BLaER1 treated with 17β-estradiol and CSF1 and Interleukin-3, amounts not matched to agents 10 nM and 100 nM (cell line): ENCODE data around the gene MEP1A.
"Not testable (repeated sequence)": the region's sequence is repeated elsewhere in the genome, so short reads cannot be mapped to it uniquely, and the experiment has no call there.

Source experiments
- H3K27ac ChIP-seq, 11 experiments: shearing (Covaris generic); formaldehyde crosslinking; 2 replicates each; pipeline ENCODE4 v1.8.1; 2022
- H3K27me3 ChIP-seq, 11 experiments: shearing (Covaris generic); formaldehyde crosslinking; 2 replicates each; pipeline ENCODE4 v1.8.1; 2022
- H3K36me3 ChIP-seq, 11 experiments: shearing (Covaris generic); formaldehyde crosslinking; 2 replicates each; pipeline ENCODE4 v1.8.1; 2022
- H3K4me1 ChIP-seq, 10 experiments: shearing (Covaris generic); formaldehyde crosslinking; 2 replicates each; pipeline ENCODE4 v1.8.1; 2022
- H3K4me2 ChIP-seq, 11 experiments: shearing (Covaris generic); formaldehyde crosslinking; 2 replicates each; pipeline ENCODE4 v1.8.1; 2022
- H3K4me3 ChIP-seq, 10 experiments: shearing (Covaris generic); formaldehyde crosslinking; 2 replicates each; pipeline ENCODE4 v1.8.1; 2022
- H3K9ac ChIP-seq, 11 experiments: shearing (Covaris generic); formaldehyde crosslinking; 2 replicates each; pipeline ENCODE4 v1.8.1; 2022
- H3K9me3 ChIP-seq, 11 experiments: shearing (Covaris generic); formaldehyde crosslinking; replicated peaks in 1 of 11; 2 replicates each; pipeline ENCODE4 v1.8.1; 2022
- H4K20me1 ChIP-seq, 11 experiments: shearing (Covaris generic); formaldehyde crosslinking; 2 replicates each; pipeline ENCODE4 v1.8.1; 2022
- Cebpa-rat ChIP-seq, 11 experiments: shearing (Covaris generic); IDR thresholded peaks; 2 replicates each; pipeline ENCODE4 v1.8.1; 2022

Gene MEP1A

DNA sequence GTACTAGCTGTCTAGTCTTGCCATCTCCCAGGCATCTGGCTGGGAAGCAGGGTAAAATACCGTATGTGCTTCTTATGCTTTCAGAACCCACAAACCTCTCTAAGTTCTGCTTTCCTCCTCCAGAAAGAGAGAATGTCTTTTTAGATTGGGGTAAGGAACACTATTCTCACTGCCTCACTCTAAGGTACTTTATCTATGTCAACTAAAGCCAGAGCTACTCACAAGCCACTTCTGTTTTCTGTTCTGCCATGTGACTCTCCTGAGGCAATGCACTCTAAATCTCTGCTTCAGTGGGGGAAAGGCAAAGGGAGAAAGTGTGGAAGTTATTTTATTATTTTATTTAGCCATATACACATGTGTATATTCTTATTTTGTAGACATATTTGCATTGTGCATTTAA lies 15.6 kb downstream of the MEP1A start:
- peaks cover 0 to 5% (median 0%) of the 10 kb centered on the region in 10 experiments; a peak in 1 of 20 replicates for H3K4me1 ChIP-seq
- H4K20me1 ChIP-seq, result no peaks in the 10 kb centered on the region
- no peak overlapping the region for H3K9ac ChIP-seq
- no peak for TF ChIP-seq Cebpa-rat (IDR thresholded peaks at IDR 0.05)
- no peaks in the 10 kb centered on the region for H3K27me3 ChIP-seq
- H3K4me3 ChIP-seq, result no peak overlapping the region
- no peak overlapping the region for H3K27ac ChIP-seq
- no peaks in the 10 kb centered on the region for H3K36me3 ChIP-seq
- H3K9me3 ChIP-seq, result peaks cover 0 to 7% (median 0%) of the 10 kb centered on the region in 11 experiments; a peak in 1 of 22 replicates
- peak overlapping the region in 2 of 11 experiments; percentile 9 to 54; a peak in 3 of 22 replicates for H3K4me2 ChIP-seq

DNA sequence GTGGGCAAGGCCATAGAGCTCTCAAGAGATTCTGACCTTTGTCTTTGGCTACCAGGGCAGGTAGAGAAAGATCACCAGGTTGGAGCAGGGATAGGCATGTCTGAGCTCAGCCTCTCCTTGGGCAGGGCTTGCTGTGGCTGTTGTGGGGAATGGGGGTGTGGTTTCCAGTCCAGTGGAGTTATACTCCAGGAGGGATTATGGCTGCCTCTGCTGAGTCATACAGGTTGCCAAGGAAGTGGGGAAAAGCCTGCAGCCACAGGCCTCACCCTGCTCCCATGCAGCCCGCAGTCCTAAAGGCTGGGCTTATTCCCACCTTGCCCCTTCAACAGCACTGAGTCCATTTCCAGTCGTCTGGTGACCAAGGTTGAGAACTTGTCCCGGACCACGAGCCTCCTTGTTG lies 21.9 kb downstream of the MEP1A start:
- Histone ChIP-seq H3K4me1 (no peaks in the 10 kb centered on the region), H3K36me3 (no peaks in the 10 kb centered on the region), H4K20me1 (no peaks in the 10 kb centered on the region), H3K4me2 (no peak overlapping the region), H3K27ac (no peak overlapping the region), H3K9ac (no peak overlapping the region), H3K27me3 (no peaks in the 10 kb centered on the region), H3K4me3 (no peak overlapping the region), H3K9me3 (peaks cover 0 to 7% (median 0%) of the 10 kb centered on the region in 11 experiments; a peak in 1 of 22 replicates)
- TF ChIP-seq Cebpa-rat (IDR thresholded peaks at IDR 0.05), result no peak

DNA sequence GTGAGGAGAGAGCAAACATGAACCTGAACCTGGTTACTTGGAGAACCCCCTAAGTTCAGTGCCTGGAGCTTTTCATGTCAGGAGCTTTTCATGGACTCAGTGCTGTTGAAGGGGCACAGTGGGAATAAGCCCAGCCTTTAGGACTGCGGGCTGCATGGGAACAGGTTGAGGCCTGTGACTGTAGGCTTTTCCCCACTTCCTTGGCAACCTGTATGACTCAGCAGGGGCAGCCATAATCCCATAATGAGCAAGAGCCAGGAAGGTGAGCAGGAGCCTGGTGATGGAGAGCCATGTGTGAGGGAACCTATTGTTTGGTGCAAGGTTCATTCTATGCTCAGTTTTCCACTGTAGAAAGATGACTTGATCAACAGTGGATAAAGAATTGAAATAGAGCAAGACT lies 23.4 kb downstream of the MEP1A start:
- no peaks in the 10 kb centered on the region for H3K4me1 ChIP-seq
- H3K4me2 ChIP-seq, result no peak overlapping the region
- H4K20me1 ChIP-seq, result no peaks in the 10 kb centered on the region
- no peak overlapping the region for H3K4me3 ChIP-seq
- H3K27ac ChIP-seq, result no peak overlapping the region
- no peaks in the 10 kb centered on the region for H3K36me3 ChIP-seq
- H3K9ac ChIP-seq, result no peak overlapping the region
- TF ChIP-seq Cebpa-rat (IDR thresholded peaks at IDR 0.05), result no peak
- H3K27me3 ChIP-seq, result no peaks in the 10 kb centered on the region
- peaks cover 0 to 4% (median 0%) of the 10 kb centered on the region in 11 experiments; a peak in 1 of 22 replicates for H3K9me3 ChIP-seq

DNA sequence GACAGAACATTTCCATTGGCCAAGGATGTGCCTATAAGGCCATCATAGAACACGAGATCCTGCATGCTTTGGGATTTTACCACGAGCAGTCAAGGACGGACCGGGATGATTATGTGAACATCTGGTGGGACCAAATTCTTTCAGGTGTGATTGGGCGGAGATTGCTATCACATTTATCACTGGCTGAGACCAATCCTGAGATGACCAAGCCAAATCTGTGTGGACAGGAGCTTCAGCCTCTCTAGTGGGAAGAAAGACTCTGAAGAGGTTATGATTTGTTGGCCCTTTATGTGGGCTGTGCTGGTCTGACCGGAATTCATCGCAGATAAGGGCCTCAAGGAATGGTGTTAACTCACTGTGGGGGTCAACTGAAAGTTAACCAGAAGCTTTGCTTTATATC lies 26.4 kb downstream of the MEP1A start:
- no peak overlapping the region for H3K9ac ChIP-seq
- no peaks in the 10 kb centered on the region for H3K4me1 ChIP-seq
- H3K36me3 ChIP-seq, result no peaks in the 10 kb centered on the region
- 0 out of 22 replicates have a peak, but pooled peaks cover 0 to 4% (median 0%) of the 10 kb centered on the region in 11 experiments for H3K9me3 ChIP-seq
- no peak for TF ChIP-seq Cebpa-rat (IDR thresholded peaks at IDR 0.05)
- no peaks in the 10 kb centered on the region for H4K20me1 ChIP-seq
- H3K27ac ChIP-seq, result no peak overlapping the region
- H3K4me2 ChIP-seq, result no peak overlapping the region
- H3K4me3 ChIP-seq, result no peak overlapping the region
- no peaks in the 10 kb centered on the region for H3K27me3 ChIP-seq

DNA sequence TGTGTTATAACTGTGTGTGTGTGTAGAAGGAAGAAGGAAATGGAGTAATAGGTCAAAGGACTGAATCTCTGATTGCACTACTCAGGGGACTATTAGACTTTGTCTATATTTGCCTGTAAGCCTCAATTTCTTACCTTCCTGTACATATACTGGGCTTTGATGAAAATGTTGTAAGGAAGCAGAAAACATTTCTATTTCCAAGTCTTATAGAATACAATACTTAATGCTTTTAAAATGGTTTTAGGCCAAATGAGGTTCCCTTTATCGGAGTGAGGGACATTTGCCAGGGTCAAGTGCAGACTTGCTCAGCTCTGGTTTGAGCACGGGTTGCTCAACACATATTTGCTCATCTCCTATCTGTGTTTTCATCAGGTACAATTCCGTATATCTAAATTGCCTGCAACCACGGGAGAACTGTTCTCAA lies 28.3 kb downstream of the MEP1A start:
- no peaks in the 10 kb centered on the region for H3K4me1 ChIP-seq
- no peak overlapping the region for H3K4me2 ChIP-seq
- no peaks in the 10 kb centered on the region for H3K36me3 ChIP-seq
- H3K9ac ChIP-seq, result no peak overlapping the region
- TF ChIP-seq Cebpa-rat (IDR thresholded peaks at IDR 0.05), result no peak
- no peak overlapping the region for H3K4me3 ChIP-seq
- H3K9me3 ChIP-seq, result no peaks in the 10 kb centered on the region
- no peaks in the 10 kb centered on the region for H3K27me3 ChIP-seq
- H3K27ac ChIP-seq, result no peak overlapping the region
- H4K20me1 ChIP-seq, result no peaks in the 10 kb centered on the region

DNA sequence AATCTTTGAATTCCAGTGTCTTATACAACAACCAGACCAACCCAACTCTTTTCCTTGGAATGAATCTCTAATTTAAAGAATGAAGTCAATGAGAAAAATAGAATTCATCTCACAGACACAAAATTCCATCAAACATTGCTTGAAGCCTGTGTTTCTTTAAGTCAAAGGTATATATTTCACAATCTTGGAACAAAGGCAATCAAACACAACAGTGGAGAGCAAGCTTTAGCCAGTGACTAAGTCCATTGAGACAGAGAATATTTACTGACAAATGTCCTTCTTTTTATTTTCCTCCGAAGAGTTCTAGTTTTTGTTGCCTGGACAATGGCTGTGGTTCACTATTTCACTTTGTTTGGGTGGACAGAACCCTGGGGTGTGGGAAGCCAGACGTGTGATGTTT lies 35.8 kb downstream of the MEP1A start:
- no peak for TF ChIP-seq Cebpa-rat (IDR thresholded peaks at IDR 0.05)
- no peak overlapping the region for H3K4me2 ChIP-seq
- no peak overlapping the region for H3K9ac ChIP-seq
- H3K27me3 ChIP-seq, result no peaks in the 10 kb centered on the region
- no peaks in the 10 kb centered on the region for H4K20me1 ChIP-seq
- no peaks in the 10 kb centered on the region for H3K36me3 ChIP-seq
- peaks cover 0 to 16% (median 5%) of the 10 kb centered on the region in 10 experiments; a peak in 8 of 20 replicates for H3K4me1 ChIP-seq
- no peak overlapping the region for H3K4me3 ChIP-seq
- no peaks in the 10 kb centered on the region for H3K9me3 ChIP-seq
- no peak overlapping the region for H3K27ac ChIP-seq

DNA sequence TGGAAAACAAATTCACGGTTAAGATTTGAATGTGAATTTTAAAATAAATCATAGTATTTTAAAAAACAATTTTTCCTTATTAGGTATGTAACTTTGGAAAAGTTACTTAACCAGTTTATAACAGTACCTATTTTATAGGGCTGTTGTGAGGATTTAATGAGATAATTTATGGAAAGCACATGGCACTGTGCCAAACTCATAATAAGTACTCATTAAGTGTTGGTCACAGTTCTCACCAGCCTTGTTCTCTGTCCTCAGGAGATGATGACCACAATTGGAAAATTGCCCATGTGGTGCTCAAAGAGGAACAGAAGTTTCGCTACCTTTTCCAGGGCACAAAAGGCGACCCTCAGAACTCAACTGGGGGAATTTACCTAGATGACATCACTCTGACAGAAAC lies 39.6 kb downstream of the MEP1A start:
- TF ChIP-seq Cebpa-rat (IDR thresholded peaks at IDR 0.05), result no peak
- H3K27me3 ChIP-seq, result no peaks in the 10 kb centered on the region
- H3K4me2 ChIP-seq, result no peak overlapping the region
- no peaks in the 10 kb centered on the region for H3K9me3 ChIP-seq
- no peak overlapping the region for H3K4me3 ChIP-seq
- no peaks in the 10 kb centered on the region for H3K36me3 ChIP-seq
- H3K27ac ChIP-seq, result no peak overlapping the region
- H3K4me1 ChIP-seq, result peaks cover 0 to 16% (median 5%) of the 10 kb centered on the region in 10 experiments; a peak in 8 of 20 replicates
- H3K9ac ChIP-seq, result no peak overlapping the region
- H4K20me1 ChIP-seq, result no peaks in the 10 kb centered on the region

DNA sequence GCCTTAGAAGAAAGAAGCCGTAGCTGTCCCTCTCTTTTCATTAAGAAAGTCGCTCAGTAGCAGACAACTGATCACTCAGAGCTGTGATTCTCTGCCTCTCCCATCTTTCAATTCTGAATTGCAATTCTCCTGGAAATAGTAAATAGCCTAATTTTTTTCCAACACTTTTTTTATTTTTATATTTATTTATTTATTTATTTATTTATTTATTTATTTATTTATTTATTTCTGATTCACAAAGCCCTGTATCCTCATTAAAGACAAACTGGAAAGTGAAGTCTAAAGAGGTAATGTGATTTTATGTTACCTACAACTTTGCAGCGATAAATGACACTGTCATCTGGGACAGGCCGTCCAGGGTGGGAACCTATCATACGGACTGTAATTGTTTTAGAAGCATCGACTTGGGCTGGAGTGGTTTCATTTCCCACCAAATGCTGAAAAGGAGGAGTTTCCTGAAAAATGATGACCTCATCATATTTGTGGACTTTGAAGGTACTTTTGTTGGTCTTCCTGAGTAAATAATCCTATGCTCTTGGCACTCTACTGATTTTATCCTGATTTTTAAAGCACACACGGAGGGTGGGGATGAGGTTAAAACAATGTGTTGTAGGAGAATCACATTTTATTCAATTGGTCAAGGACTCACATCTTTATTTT lies 41.2 kb downstream of the MEP1A start:
- H3K27me3 ChIP-seq, H3K27ac ChIP-seq, H3K4me2 ChIP-seq, H3K9me3 ChIP-seq, H3K36me3 ChIP-seq, H4K20me1 ChIP-seq, H3K4me3 ChIP-seq, H3K9ac ChIP-seq: not testable (repeated sequence)
- H3K4me1 ChIP-seq, result peaks cover 0 to 16% (median 5%) of the 10 kb centered on the region in 10 experiments; a peak in 8 of 20 replicates

DNA sequence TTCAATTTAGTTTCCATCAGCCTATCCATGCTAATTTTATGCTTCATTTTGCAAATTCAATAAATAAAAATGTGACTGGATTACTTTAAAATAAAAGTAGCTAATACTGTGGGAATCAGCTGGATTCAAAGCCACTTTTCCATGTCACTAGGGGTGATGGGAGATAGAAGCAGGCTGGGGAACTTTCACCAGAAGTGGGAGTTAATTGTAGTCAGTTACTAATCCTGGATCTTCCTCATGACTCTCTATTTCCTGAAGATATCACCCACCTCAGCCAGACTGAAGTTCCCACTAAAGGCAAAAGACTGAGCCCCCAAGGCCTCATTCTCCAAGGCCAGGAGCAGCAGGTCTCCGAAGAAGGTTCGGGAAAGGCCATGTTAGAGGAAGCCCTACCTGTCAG lies 41.8 kb downstream of the MEP1A start:
- H4K20me1 ChIP-seq, H3K27ac ChIP-seq, H3K9me3 ChIP-seq, H3K36me3 ChIP-seq, H3K4me3 ChIP-seq, H3K27me3 ChIP-seq, H3K9ac ChIP-seq, H3K4me2 ChIP-seq: not testable (repeated sequence)
- H3K4me1 ChIP-seq, result peaks cover 0 to 16% (median 5%) of the 10 kb centered on the region in 10 experiments; a peak in 8 of 20 replicates

DNA sequence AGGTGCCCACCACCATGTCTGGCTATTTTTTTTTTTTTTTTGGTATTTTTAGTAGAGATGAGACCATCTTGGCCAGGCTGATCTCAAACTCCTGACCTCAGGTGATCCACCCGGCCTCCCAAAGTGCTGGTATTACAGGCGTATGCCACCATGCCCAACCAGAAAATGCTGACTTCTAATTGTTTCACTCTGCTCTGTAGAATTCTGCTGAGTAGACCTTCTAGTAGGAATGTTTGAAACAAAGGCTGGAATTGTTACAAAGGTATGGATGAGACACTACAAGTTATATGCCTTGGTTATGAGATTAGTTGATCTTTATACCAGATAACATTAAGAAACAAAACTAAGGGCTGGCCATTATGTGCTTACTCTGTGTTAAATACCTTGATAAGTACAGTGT lies 44.8 kb downstream of the MEP1A start:
- Histone ChIP-seq H3K4me1 (no peaks in the 10 kb centered on the region), H3K9me3 (peaks cover 20 to 38% (median 25%) of the 10 kb centered on the region in 11 experiments), H3K27me3 (no peaks in the 10 kb centered on the region), H3K4me3 (no peak overlapping the region), H3K4me2 (no peak overlapping the region), H3K36me3 (no peaks in the 10 kb centered on the region), H4K20me1 (no peaks in the 10 kb centered on the region), H3K27ac (no peak overlapping the region), H3K9ac (no peak overlapping the region)
- TF ChIP-seq Cebpa-rat (IDR thresholded peaks at IDR 0.05), result no peak

DNA sequence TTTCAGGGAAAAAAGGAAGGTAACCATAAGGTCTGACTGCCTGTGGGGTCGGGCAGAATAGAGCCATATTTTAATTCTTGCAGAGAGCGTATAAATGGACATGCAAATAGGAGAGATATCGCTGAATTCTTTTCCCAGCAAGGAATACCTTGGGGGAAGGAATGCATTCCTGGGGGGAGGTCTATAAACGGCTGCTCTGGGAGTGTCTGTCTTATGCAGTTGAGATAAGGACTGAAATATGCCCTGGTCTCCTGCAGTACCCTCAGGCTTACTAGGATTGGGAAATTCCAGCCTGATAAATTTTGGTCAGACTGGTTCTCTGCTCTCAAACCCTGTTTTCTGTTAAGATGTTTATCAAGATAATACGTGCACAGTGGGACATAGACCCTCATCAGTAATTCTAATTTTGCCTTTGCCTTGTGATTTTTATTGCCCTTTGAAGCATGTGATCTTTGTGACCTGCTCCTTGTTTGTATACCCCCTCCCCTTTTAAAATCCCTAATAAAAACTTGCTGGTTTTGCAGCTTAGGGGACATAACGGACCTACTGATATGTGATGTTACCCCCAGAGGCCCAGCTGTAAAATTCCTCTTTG lies 49.2 kb downstream of the MEP1A start:
- not testable (repeated sequence) for H3K4me3 ChIP-seq, H4K20me1 ChIP-seq, H3K27me3 ChIP-seq, H3K4me1 ChIP-seq, H3K36me3 ChIP-seq, H3K4me2 ChIP-seq, H3K9ac ChIP-seq, H3K27ac ChIP-seq
- peaks cover 35 to 61% (median 48%) of the 10 kb centered on the region in 11 experiments for H3K9me3 ChIP-seq
